ENCODE data around the gene SGPL1.
A peak's percentile ranks its signal among the peaks of the same experiment; 100 is the strongest.

The SGPL1 gene

DNA sequence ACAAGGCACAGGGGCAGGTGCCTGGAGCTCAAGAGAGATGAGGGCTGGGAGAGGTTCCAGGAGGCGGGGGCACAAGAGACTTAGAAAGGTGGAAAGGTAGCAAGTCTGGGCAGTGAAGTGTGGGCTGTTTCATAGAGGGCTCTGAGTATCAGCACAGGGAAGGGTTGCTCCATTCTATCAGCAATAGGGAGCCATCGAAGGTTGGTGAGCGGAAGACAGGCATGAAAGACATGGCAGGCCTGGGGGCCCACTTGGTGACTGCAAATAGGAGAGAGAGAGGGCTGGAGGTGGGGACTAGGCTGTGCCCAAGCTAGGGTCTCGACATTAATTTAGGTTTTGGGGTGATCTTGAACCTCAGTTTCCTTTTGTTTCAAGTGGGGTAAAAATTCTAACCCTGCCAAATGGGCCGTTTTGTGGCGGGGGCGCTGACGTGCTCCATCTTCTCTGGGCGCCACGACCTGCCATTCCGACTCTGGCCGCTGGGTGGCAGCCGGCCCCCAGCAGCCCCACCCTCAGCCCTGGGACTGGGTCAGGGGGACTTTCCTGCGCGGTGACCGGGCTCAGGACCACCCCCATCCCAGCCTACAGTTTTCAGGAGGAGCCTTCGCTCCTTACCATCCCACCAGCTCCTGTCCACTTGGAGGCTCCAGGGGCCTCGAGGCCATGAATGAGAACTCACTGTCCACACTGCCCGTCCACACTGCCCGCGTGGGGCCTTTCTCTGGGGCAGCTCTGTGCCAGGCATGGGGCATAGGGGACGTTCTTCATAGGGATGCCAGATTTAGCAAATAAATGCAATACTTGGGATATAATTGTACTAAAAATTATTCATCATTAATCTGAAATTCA, 109.9 kb downstream of the SGPL1 start:
- DNase-seq (ENCODE audit: low read depth) = peak; percentile 27

DNA sequence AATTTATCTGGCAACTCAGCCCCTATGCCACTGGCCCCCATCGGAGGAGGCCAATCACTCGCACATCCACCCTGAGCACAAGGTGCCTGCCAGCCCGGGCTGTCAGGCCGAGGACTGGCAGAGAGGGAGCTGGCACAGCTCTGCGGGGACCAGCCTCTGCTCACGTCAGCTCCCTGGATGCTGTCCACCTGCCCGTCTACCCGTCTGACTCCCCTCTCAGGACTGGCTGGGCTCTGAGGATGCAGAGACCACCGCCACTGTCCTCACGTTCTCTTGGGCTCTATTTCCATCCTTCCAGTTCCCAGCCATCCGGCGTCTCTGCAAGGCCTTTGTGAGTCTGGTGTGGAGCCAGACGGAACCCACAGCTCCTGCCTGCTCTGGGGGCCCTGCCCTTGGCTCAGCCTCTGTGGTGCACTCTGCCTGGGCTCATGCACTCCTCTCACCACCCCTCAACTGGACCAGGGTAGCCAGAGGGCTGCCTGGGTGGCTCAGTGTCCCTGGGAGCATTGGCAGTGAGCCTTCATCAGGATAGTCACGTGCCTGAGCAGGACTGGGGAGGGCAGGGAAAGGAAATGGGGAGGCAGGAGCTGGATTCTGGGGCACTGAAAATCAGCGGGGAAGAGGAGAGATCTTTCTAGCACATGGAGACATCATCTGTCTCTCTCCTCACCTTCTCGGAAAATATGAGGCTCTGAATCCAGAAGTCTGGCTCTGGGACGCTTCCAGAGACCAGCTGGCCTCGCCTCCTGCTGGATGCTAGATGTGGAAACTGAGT, 110.7 kb downstream of the SGPL1 start:
- no peak for DNase-seq (ENCODE audit: low read depth)

DNA sequence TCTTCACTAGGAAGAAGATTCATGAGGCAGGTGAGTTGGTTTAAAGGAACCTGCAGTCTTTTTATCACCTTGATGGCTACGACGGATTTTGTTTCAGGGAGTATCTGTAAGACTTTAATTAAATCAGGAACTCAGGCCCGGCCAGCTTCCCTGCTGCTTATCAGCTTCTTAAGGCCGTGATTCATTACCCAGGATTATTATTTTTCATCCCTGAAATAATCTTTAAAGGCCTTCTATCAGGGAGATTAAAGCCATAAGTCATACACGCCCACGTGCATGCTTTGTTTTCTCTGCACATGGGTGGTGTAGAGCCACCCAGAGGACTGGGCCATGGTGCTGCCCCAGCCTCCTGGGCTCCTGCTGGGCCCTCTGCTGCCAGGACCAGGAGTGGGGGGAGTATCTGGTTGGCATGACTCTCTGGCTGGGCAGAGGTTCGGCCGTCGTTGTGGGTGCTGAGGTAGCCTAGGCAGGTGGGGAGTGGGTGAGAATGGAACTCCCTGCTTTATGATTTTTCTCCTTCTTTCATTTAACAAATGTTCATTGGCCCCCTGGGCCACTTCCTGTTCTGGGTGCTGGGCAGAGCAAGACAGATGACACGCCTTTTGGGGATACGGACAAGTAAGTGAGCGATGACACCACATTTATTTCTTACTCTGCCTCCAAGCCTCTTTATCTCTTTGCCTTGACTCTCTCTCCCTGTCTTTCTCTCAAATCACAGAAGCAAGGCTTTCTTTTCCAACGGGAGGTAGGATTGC, 111.6 kb downstream of the SGPL1 start:
- no peak for DNase-seq (ENCODE audit: low read depth)

DNA sequence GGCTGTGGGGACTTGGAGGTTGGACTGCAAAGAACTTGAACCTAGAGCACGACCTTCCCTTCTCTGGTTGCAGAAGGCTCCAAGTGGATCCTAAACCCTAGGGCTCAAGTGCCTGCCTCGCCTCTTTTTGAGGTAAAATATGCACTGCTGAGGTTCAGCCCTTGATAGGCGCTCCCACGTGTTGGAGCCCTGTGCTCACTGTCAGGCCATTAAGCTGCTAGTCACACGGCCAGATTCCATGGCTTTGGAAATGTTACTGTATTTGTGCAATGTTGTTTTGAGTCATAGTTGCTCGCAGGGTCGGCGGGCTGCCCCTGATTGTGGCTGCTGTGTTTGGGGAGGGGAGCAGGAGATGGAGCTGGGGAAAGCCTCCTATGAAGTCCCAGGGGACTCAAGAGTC, 112.4 kb downstream of the SGPL1 start:
- no peak for DNase-seq (ENCODE audit: low read depth)

DNA sequence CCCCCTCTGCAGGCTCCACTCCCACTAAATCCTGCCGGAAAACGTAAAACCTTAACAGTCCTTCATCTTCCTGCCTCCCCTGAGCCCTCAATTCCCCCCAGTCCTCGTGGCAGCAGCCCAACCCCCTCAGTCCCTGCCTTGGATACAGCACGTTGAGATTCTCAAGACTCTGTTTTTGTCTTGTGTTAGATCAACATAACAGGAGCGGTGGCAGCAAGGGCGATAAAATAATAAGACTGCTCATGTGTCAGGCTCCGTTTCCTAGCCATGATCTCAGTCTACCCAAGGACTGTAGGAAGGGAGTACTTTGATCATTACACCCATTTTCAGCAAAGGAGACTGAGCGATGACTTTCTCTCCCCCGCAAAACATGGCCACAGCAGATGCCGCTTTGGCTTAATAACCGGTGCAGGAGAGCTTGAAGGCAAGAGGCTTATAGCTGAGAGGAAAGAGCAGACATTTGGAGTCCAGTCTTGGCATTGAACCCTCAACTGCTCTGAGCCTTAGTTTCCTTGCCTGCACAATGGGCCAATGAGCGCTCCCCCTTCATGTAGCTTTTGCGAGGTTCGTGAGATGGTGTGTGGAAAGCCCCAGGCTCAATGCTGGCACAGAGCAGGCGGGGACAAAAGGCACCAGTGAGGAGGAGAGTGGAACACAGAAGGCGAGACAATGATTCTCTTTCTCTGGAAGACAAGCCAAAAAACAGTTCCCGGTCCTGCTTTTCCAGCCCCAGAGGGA, 114.7 kb downstream of the SGPL1 start:
- DNase-seq (ENCODE audit: low read depth) = no peak
